Astrocyte of the hippocampus (primary cell): ENCODE results near the gene ROBO4.

ENCODE experiments used
- DNase-seq: peaks from one replicate; pipeline ENCODE4 v3.0.0; 2011; ENCODE audit warnings: low read depth, low spot score

The ROBO4 gene

DNA sequence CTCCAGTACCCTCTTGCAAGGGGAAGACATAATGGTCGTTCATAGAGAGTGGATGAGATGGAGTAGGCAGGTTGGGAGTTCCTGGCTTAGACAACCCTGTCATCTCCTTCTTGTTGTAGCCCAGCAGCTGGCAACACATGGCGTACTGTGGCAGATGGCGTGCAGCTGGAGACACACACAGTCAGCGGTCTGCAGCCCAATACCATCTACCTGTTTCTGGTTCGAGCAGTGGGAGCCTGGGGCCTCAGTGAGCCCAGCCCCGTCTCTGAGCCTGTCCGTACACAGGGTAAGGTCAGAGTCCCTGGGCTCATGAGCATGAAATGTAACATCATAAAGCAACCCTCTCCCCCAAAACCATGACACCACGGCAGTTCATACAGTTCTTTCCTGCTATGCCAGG, 23.7 kb downstream of the ROBO4 start:
- no peak for DNase-seq

DNA sequence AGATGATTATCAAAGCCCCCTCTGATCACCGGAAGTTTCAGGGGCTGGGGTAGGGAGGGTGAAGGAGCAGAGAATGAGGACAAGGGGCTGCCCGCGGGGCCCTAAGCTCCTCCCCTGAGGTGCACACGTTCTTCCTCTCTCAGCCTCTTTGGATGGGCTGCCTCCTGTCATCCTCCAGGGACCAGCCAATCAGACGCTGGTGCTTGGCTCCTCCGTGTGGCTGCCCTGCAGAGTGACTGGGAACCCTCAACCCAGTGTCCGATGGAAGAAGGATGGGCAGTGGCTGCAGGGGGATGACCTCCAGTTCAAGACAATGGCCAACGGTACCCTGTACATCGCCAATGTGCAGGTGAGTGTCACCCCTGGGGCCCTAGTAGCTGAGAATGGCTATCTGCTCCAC, 24.9 kb downstream of the ROBO4 start:
- DNase-seq = no peak

DNA sequence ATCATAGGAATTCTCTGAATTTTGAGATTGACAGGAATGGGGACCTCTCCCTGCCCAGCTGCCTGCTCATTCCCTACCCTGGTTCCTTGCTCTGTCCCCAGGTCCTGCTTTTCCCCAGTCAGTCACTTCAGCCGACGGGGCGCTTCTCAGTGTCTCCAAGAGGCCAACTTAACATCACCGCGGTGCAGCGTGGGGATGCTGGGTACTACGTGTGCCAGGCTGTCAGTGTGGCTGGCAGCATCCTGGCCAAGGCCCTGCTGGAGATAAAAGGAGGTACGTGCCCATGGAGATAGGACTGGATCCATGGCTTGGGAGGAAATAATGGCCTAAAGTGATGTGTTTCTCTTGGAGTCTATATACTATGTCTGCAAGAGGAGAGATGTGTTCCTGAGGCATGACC, 25.4 kb downstream of the ROBO4 start:
- no peak for DNase-seq

DNA sequence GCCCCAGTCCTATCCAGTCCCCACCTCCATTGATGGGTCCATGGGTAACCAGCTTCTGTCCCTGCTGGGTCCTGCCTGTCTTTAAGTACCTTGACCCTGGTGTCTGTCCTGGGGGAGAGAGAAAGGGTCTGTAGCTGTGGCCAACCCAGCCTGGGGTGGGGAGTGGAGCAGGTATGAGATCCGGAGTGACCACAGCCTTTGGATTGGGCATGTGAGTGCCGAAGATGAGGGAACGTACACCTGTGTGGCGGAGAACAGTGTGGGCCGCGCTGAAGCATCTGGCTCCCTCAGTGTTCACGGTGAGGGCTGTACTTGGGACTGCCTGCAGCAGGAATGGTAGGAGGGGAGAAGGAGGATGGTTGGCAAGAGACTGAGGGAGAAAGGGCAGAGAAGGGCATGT, 27.2 kb downstream of the ROBO4 start:
- DNase-seq = no peak

DNA sequence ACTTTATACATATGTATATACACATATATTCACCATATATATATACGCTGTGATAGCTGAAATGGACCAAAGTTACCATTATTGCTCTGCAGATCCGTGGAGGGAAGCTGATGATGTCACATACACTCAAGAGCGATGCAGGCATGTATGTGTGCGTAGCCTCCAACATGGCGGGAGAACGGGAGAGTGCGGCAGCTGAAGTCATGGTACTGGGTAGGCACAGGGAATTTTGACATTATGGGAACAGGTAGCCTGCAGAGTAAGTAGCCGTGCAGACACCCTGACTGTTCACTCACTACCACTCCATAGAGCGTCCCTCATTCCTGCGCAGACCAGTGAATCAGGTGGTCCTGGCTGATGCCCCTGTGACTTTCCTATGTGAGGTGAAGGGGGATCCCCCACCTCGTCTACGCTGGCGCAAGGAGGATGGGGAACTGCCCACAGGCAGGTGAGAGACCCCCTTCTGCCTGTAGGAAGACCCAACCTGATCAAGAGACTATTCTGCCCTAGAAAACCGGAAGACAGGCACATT, 27.7 kb downstream of the ROBO4 start:
- no peak for DNase-seq

DNA sequence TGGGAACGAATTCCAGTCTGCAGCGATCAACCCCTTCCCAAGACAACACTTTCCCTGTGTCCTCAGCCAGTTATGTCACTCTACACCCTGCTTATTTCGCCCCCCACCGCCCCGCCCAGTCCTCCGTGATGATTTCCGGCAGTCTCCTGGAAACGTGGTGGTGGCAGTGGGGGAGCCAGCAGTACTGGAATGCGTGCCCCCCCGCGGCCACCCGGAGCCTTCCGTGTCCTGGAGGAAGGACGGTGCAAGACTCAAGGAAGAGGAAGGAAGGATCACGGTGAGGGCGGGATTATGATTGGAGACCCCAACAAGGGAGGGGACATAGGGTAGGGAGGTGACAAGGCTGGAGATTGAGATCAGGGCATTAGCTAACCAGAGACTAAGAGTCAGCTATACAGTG, 28.3 kb downstream of the ROBO4 start:
- DNase-seq = no peak

DNA sequence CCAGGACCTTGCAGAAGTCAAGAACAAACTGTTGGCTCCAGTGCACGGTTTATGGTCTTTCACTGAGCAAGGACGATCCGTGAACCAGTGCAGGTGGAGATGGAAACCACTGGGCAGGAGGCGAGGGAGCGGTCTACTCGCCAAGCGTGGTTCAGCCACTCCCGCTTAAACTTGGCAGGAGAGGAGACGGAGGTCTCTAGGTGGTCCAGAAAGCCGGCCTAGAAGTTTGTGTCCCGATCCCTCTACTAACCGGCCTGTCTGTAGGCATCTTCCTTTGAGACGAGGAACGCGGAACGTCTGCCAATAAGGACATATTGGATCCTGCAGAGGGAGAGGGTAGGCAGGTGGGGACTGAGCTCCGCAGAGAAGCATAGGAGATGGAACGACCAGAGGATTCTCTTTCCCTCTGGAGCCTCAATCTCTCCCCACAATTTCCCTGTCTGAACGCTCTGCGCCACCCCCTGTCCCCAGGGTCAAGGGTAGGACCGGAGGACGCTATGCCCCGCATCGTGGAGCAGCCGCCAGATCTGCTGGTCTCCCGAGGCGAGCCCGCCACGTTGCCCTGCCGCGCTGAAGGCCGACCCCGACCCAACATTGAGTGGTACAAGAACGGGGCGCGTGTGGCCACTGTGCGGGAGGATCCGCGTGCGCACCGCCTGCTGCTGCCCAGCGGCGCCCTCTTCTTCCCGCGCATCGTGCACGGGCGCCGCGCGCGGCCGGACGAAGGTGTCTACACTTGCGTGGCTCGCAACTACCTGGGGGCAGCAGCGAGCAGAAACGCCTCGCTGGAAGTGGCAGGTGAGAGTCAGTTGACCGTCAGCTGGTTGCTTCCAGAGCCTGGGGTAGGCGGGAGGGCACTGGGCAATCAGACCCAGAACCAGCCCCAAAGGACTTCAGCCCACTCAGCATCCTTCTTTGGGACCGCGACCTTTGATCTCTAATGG, 29.1 kb downstream of the ROBO4 start:
- no peak for DNase-seq

DNA sequence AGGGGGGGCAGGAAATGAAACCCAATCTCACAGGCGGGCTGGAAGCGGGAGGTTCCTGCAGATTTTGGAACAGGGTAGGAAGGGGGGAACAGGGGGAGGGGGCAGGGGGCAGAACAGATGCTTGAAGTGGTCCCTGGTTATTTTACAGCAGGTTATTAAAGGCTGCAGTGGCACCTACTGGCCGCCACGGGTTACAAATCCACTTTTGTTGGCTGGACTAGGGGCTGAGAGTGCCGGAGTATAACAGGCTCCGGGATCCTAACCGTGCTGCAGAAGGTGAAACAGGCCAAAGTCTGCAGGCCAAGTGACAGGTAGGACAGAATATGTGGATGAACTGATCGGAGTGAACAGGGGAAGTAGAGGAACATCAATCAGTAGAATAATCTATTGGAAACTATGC, 30.0 kb downstream of the ROBO4 start:
- DNase-seq = peak; percentile 61

DNA sequence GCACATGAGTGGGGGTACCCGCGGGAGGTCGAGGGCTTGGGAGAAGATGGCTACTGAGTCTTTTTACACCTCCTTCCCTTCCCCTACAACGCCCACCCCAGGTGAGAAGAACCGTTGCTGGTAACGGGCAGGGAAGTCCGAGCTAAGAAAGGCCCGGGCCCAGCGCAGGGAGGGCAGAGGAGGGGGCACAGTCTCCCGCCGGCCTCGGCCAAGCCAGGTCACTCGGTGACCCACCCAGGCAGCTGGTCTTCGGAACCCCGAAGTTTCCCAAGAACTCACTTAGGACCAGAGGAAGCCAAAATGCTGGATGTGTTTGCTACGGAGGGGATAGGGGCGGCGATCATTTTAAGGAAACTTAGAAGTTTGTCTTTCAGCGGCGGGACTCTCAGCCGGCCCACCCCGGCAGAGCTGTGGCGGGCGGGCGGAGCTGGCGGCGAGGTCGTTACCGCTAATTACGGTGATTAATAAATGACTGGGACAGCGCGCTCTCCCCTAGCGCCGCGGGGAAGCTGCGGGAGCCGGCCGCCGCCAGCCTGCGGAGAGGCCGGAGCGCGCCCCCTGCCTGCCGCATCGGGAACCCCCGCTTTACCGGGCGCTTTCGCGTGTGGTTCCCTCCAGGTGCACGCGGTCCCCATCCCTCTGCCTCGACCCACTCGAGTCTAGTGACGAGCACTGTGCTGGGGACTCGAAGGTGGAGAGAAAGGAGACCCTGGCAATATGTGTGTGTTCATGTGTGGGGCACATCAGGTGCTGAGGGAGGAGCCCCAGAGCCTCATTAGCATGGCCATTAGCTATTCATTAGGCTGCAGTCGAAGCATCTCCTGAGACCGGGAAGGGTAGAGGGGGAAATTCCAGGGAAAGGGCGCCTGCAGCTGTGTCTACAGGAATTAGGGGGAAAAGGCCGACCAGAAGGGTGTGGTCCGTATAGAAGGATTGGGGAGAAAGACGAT, 31.5 kb downstream of the ROBO4 start:
- peak; percentile 73 for DNase-seq

DNA sequence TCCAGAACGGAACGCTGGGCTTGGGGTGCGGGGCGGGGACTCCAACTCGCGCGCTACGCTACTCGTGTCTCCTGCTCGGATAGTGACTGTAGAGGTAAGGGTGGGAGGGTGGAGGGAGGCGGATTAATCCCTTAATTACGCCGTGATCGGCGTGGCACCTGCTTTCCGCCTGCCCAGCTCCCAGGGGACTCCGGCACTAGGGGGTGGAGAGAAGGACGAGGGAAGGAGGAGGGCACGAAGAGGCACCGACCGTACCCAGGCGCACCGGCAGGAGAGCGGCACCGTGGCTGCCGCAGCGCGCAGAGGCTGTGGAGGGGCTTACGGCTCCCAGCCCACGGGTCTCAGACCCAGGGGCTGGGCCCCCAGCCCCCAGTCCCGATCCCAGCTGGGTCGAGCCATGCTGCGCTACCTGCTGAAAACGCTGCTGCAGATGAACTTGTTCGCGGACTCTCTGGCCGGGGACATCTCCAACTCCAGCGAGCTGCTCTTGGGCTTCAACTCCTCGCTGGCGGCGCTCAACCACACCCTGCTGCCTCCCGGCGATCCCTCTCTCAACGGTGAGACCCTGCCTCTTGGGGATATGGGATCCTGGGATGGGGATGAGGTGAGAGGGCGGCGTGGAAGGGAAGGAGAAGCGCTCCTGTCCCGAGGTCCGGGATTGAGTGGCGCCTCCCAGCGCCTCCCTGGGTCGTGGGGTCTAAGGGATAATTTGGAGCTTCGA, 32.3 kb downstream of the ROBO4 start, which contains the start of gene ROBO3:
TSS of gene ROBO3 (plus strand) at position 252 of the 721 bp plus-strand sequence. CDS start at position 398, 146 bp downstream.
- DNase-seq = peak; percentile 39

DNA sequence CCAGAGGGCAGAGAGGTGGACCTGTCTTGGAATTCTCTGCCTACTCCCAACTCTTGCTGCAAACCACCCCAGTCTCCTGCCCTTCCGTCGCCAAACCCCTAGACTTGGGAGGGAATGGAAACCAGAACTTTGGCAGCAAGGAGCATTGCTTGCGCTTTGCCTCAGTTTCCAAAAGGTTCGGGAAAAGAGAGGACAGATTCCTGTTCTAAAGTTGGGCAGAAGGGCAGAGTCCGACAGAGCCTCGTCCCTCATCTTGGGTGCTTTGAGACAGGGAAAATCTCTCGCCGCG, 32.8 kb downstream of the ROBO4 start:
- peak; percentile 12 for DNase-seq

DNA sequence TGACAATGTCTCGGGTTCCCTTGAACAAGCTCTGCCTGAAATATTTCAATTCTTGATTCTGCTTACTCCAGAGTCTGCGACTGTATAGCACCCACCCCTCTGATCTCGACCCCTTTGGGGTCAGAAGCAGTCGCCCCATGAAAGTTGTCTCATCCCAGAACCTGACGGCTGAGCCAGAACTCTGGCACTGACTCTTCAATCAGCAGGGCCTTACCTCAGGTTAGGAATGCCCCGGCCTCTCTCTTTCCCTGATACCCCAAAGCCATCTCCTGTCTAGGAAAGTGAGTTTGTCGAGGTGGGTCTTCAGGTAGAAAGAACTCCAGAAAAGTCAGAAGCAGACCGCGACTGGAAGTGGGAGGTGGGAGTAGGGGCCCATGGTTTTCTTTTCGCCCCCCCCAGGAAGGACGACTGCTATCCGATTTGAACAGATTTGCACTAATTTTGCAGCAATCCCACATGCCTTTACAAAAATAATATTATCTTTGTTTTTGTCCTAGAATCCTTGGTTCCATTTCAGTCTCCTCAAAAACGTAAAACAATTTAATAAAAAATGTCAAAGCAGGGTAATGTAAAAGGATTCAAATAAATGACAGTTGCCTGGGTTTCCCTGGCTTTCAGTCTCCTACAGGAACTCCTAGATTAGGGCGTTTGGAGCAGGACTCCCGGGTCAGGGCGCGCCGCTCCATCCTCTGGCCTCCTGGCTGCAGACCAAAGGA, 33.3 kb downstream of the ROBO4 start:
- no peak for DNase-seq

DNA sequence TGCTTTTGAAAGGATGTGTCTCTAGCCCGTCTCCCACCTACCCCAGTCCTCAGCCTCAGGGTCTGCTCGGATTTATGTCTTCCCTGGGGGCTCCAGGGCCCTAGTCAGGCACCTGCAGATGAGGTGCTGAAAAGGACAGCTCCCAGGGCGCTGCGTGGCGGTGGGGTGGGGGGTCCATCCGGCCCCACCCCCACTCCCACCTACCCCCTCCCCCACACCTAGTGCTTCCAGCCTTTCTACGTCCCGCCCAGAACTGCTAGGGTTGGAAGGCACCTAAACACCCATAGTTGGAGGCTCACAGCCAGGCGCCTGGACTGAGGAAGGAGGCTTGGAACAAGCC, 33.9 kb downstream of the ROBO4 start:
- peak; percentile 11 for DNase-seq

DNA sequence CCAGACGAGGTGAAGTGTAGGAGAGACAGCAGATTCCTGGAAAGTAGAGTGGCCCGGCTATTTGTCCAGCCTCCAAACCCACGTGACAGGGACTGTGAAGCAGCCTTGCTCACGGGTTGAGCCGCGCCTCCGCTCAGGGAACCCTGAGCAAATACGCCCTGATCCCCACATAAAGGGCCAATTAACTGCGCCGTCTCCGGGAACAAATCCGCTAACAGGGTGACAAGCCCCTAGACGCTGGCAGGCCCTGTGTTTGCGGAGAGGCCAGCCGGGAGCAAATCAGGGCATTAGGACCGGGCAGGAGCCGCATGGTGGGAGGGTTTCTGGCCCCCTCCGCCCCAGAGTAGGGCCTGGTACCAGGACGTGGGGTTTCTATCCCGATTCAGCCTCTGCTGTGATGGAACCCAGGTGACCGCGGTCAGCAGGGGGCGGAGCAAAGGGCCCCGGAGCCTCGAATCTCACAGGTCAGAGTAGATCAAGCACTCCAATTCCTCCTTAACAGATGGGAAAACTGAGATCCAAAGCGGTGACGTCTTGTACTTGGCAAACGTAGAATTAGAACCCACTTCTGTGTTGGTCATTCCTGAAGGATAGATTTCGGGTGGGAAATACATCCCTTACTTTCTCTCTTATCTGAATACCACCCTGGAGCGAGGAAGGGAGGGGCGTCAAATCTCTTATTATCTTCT, 34.4 kb downstream of the ROBO4 start:
- peak; percentile 46 for DNase-seq

DNA sequence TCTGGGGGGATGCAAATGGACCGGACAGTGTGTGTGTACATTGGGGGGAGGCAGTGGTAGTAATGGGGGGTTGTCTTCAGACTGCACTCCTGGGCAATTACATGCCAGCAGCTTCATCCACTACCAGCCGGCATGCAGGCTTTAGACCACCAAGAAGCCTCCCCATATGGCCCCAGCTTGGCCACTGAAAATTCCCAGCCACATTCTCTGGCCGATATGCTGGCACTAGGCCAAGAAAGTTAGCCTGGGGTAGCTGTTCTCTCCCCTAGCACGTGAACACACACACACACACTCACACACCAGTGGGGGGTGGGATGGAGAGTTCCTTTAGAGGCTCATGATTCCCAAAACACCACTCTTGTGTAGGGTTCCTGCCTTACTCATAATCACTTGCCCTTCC, 36.0 kb downstream of the ROBO4 start:
- no peak for DNase-seq

DNA sequence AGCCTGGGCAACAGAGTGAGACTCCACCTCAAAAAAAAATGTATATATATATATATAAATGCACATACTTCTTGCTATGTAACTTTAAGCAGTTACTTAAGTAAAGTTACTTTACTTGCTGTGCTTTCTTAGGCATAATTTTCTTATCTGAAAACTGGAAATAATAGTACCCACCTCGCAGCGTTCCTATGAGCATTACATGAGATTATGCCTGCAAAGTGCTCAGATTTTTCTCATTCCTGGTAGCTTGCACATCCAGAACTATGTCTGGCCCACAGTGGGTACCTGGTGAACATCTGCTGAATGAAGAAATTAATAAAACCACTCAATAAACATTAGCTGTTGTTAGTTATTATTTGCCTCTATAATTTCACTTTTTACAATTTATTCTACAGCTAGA, 38.5 kb downstream of the ROBO4 start:
- DNase-seq = no peak

DNA sequence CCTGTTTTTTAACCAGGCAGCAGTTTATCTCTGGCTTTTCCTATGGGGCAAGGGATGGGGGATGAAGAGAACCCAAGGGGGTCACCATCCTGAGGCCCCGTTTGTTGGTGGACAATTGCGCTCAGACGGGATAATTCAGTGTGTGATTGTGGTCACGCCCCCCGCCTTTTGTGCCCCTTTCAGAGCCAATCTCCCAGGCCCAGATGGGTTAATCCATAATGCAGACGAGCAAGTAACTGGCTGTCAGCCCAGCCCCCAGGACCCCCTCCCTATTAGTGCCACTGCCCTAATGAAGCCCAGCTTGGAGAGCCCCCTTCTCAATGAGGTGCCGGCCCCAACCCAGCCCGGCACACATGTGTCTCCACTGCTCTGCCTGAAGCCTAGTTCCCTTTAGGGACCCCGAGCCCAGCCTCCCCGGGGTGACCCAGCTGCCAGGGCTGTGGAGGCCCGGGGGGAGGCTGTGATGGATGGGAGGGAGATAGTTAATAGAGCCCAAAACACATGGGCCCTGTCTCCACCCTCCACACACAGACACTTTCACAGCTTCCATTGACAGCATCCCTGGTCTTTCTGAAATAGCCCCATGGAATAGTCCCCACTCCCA, 51.5 kb downstream of the ROBO4 start:
- no peak for DNase-seq

DNA sequence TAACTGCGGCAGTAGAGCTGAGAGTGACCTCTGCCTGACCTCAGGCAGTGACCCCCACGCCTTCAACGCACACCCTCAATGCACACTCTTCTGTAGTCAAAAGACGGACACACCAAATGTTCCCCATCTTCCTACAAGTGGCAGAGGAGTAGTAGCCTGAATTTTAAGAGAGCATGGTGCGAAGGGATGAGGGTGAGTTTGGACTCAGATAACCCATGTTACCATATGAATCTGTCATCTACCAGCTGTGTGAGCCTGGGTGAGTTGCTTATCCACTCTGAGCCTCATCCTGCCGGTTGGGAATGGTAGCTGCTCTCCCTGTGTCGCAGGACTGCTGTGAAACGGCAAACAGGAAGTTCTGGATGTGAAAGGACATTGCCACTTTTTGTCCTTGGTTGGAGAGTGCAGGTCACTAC, 53.0 kb downstream of the ROBO4 start:
- DNase-seq = no peak

DNA sequence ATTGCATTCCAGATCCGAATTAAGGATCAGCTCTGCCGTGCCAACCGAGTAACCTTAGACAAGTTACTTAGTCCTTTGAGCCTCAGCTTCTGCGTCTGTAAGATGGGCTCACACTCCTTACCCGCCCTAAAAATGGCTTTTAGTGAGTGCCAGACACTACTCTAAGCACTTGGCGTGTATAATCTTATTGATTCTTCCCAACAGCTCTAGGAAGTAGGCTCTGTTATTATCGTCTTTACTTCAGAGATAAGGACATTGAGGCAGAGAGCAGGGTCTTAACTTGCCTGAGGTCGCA, 54.1 kb downstream of the ROBO4 start:
- DNase-seq = no peak

DNA sequence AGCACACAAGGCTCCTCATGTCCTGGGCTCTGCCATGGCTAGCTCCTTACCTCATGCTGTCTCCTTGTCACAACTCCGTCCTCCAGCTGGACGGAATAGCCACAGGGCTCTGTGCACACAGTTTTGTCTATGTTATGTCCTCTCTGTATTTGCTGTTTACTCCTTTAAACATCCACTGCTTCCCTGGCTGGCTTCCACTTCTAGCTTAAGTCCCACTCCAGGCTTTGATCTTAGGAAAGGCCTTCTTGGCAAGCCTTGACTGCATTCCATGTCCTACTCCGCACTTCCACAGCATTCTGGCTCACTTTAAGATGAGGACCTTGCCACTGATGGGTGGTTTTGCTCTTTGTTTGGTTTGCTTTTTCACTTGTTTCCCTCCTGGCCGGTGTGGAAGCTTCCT, 55.4 kb downstream of the ROBO4 start:
- peak; percentile 62 for DNase-seq
